HuH-7 (cell line): ENCODE results near the gene PGM3.
"Not testable (repeated sequence)": the region's sequence is repeated elsewhere in the genome, so short reads cannot be mapped to it uniquely, and the experiment has no call there.

Source experiments
- DNase-seq: peaks from one replicate; pipeline ENCODE4 v3.0.0; 2011; ENCODE audit warnings: low spot score

The PGM3 gene, protein sequence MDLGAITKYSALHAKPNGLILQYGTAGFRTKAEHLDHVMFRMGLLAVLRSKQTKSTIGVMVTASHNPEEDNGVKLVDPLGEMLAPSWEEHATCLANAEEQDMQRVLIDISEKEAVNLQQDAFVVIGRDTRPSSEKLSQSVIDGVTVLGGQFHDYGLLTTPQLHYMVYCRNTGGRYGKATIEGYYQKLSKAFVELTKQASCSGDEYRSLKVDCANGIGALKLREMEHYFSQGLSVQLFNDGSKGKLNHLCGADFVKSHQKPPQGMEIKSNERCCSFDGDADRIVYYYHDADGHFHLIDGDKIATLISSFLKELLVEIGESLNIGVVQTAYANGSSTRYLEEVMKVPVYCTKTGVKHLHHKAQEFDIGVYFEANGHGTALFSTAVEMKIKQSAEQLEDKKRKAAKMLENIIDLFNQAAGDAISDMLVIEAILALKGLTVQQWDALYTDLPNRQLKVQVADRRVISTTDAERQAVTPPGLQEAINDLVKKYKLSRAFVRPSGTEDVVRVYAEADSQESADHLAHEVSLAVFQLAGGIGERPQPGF

GRCh38 chr6:83192871-83193746, at the start of gene PGM3, which contains the start of gene RWDD2A:
Gene PGM3 (minus strand): TSS chr6:83193265. CDS start chr6:83191012, 2,253 bp downstream.
Gene RWDD2A (plus strand): TSS chr6:83193357. CDS start chr6:83194452, 1,095 bp downstream.
- DNase-seq, result peak; percentile 97

GRCh38 chr6:83231146-83231545, 38.1 kb upstream of the PGM3 start:
- no peak for DNase-seq

GRCh38 chr6:83226517-83226916, 33.5 kb upstream of the PGM3 start:
- DNase-seq, result no peak

- no peak for DNase-seq
Measured at GRCh38 chr6:83221889-83222479, 28.9 kb upstream of the PGM3 start.

DNA sequence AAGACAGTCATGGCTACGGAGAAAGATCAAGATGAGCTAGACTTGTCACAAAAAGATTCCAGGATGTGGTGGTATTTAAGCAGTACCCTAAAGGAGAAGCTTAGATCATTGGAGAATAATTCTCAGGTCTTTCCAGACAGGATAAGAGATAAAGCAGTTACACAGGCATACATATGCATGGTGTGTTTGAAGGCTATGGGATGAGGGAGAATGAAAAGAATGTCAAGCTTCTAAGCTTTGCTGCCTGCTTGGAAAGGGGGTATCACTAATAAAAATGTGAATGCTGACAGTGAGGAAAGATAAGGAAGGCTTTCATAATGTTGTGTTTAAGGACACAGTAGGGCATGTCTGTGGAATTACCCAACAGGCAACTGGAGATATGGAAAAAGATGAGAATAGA, 28.2 kb upstream of the PGM3 start:
- no peak for DNase-seq

- DNase-seq, result no peak
Measured at GRCh38 chr6:83220121-83220520, 27.1 kb upstream of the PGM3 start.

- DNase-seq, result no peak
Measured at GRCh38 chr6:83218646-83219045, 25.6 kb upstream of the PGM3 start.

DNA sequence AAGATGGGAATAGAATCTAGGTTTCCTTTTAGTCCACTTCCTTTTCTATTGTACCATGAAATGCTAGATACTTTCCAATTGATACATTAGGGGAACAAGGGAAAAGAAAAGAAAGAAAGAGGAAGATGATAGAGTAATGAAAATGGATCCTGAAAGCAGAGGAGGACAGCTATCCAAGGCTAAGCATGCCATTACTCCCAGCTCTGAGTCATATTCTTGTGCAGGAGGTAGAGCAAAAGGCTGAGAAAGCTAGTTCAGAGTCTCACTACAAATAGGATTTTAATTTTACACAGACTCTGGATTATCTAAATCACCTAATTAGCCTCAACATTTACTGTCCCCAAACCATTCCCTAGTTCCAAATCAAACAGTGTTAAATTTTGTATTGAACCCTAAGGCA, 23.7 kb upstream of the PGM3 start:
- DNase-seq, result no peak

DNA sequence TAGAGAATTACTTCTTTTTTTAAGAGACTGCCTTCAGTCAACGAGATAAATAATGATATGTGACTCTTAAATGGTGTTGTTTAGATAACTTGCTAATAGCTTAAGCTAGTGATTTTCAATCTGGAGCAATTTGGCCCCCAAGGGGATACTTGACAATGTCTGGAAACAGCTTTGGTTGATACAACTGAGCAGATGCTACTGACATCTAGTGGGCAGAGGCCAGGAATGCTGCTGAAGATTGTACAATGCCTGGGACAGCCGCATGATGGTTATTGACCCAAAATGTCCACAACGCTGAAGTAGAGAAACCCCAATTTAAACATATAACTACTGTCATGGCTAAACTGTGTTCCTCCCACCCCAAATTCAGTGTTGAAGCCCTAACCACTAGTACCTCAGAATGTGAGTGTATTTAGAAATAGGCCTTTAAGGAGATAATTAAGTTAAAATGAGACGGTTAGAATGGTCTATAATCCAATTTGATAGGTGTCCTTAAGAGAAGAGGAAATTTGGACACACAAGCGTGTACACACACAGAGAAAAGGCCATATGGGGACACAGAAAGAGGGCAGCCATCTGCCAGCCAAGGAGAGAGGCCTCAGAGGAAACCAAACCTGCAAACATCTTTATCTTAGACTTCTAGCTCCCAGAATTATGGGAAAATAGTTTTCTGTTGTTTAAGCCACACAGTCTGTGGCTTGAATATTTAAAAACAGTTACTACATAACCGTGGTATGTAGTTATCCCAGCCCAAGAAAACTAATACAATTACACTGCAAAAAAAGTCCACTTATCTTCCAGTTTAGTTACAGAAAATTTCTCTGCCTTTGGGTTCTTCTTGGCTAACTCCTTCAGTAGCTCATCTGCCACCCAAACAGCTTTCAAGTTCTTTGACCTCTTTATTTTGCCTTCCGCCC, 22.3 kb upstream of the PGM3 start:
- DNase-seq, result peak; percentile 32

DNA sequence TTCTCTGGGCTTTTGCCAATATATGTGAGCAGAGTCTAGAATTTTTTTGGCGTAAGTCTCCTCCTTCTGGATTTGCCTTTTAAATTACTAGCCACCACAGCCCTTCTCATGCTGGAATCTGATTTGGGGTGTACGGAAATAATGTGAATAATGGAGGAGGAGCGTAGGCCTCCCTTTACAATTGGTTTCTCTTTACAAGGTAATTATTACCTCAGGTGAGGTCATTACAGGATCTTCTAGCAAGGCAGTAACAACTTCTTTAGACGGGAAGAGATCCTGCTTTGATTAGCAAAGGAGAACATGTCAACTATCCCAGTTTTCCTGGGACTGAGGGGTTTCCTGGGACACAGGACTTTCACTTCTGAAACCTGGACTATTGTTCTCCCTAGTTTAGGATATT, 9.0 kb upstream of the PGM3 start:
- no peak for DNase-seq

DNA sequence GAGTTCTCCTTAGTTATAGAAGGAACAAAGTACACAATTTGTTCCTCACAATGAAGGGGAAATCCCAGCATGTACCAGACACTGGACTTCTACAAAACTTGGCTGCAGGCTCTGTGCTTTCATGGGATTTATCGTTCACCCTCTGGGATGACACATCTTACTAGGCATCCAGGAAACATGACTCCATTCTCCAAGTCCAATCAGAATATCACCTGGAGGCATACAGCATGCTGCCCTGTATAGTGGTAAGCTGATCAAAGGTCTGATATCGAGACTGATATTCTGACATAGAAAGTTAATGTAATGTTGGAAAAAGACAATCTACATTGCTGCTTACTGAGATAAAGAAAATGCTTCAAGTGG, 6.8 kb upstream of the PGM3 start:
- DNase-seq, result no peak

- no peak for DNase-seq
Measured at GRCh38 chr6:83199173-83199862, 6.3 kb upstream of the PGM3 start.

DNA sequence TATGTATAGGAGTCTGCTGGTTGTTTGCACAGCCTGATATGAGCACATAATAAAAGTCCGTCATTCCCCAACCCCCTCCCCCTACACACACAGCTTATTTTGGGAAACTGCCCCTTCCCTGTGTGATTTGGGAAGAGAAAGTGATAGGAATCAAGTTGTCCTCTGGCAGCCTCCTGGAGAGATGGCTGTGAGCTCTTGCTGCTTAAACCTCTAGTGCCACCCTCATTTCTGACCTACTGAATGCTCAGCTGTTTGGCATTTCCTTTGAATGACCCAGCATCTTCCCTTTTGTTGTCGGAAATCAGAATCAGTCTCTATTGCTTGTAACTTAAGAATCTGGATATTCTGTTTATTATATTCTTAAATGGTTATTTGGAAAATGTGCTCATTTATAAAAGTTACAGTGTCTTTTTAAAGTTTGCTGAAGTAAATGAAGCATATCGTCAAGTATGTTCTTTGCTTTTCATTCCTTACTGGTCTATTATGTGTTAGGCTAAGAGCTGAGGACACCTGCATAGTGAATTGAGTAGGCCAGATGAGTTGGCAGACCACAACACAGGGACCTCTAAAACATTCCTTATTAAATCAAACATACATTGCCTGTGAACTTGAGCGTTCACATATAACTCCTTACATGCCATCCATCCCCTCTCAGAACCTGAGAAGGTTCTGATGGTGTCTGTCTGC, 5.6 kb upstream of the PGM3 start:
- DNase-seq, result no peak

GRCh38 chr6:83193747-83194566, 892 bp upstream of the PGM3 start:
- peak; percentile 82 for DNase-seq

DNA sequence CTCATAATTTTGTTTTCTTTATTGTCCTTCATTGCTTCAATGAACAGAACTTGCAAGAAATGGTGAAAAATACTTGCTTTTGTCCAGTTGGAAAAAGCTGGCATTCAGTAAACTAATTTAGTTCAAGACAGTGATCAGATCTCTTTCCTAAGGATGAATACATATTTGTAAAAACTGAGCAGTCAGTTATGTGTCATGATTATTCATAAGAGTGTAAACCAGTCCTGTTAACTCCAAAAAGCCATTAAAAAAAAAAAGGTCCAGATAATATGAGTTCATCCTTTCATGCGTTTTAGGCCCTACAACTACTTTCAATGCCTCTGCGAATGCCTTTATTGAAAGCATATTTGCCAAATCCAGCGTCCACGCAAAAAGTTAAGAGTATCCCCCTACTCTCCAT, 609 bp downstream of the PGM3 start:
- DNase-seq, result no peak

GRCh38 chr6:83191974-83192373, 1.1 kb downstream of the PGM3 start:
- DNase-seq, result not testable (repeated sequence)

GRCh38 chr6:83190626-83191025, 2.4 kb downstream of the PGM3 start:
- DNase-seq, result peak; percentile 23

DNA sequence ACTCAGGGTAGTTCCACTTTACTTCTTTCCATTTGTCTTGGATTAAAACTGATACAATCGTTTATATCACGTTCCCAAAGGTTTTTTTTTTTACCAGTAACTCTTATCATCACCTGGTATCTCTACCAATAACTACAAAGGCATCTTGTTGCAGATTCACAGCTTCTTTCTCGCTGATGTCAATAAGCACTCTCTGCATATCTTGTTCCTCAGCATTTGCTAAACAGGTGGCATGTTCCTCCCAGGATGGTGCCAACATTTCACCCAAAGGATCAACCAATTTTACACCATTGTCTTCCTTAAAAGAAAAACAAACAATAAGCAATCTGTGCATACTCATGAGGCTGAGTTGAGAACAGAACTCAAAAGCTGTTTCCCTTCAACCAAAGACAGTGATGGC, 4.6 kb downstream of the PGM3 start:
- DNase-seq, result no peak

DNA sequence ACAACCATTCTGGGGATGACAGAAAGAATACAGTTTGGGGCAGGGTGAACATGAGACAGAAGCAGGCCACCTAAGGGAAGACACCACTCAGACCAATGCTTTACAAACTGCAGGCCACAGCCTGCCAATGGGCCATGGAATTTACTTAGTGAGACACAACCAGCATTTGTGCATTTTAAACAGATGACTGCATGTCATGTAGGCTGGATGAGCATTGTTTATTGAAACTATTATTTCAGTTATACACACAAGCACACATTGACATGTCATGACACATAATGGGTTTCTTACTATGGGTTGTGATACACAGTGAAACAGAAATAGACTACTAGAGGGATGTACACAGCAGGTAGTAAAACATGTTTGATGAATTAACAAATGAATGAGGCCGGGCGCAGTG, 8.0 kb downstream of the PGM3 start:
- no peak for DNase-seq
